ENCODE results near the gene AXIN1. TPM values are rescaled to one million over a fixed set of nuclear protein-coding genes. Genes with fewer than 3 reads are reported as not detected.

AXIN1 gene
- total and polyA plus RNA-seq, 2 of the 8 experiments (the other 6 are each of a cell fraction or from before 2014, with no cell fraction given): 12.5 to 41.9 TPM

DNA sequence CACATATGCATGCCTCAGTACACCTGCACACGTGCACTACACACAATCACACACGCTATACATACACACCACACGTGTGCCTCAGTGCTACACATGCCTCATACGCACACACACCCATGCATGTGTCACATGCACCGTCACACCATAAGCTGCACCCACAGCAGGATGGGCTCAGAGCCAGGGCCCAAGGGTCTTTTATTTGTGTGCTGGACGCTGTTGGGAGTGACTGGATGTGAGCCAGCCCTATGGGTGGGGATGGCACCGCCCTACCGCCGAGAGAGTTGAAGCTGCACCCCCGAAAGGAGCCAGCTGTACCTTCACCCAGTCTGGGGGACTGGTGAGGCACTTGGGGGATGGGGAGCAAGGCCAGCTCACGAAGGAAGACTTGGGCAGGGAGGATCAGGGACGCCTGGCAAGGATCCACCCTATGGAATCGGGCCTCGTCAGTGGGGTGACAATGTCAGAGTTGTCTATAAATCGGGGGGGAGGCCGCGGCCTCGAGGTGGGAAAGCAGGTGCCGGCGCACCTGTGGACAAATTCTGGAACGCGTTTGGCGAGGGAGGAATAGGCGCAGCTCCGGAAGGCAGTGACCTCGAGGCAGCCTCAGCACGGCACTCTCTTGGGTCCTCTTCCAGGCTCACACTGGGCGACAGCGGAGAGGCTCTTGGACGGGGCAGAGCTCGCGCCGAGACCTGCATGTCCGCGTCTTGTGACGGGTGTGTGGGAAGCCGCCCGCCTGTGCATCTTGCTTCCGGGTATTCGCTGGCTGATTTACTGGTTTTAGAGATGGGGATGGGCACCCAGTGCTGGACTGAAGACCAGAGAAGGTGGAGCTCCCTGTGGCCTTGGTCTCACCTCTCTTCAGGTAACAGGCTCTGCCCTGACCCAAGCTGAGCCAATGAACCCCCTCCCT lies 84.1 kb downstream of the AXIN1 start (continued):
- TF ChIP-seq CHD7 (IDR thresholded peaks at IDR 0.05; ENCODE audit: insufficient replicate concordance, low read length) (no peak), GABPA (IDR thresholded peaks at IDR 0.05; ENCODE audit: borderline replicate concordance, insufficient read depth, low read length) (0 out of 2 replicates have a peak, but pooled peaks have one; percentile 40)
